ENCODE data around the gene HSD11B2.
"Not testable (repeated sequence)": the region's sequence is repeated elsewhere in the genome, so short reads cannot be mapped to it uniquely, and the experiment has no call there.

Gene HSD11B2

GRCh38 chr16:67413978-67414911 is 16.7 kb upstream of the HSD11B2 start:
- FAIRE-seq = peak; percentile 5
- TF ChIP-seq SPI1 (IDR thresholded peaks at IDR 0.05; ENCODE audit: low read depth, low read length) (peak; percentile 73), PAX5 (IDR thresholded peaks at IDR 0.05; ENCODE audit: insufficient read depth, low read length, severe bottlenecking) (no peak)
- no peak for DNase-seq (ENCODE audit: insufficient read length, low spot score)

- FAIRE-seq; DNase-seq (ENCODE audit: insufficient read length, low spot score): not testable (repeated sequence)
These were observed 15.5 kb upstream of the HSD11B2 start for GRCh38 chr16:67415421-67415820.

GRCh38 chr16:67415872-67416793 is 14.8 kb upstream of the HSD11B2 start, which contains the start of gene ZDHHC1:
TSS of gene ZDHHC1 (minus strand) at chr16:67416477. CDS start at chr16:67407775, 8,702 bp downstream.
- TF ChIP-seq POLR2A (IDR thresholded peaks at IDR 0.05; ENCODE audit: low read depth, low read length) (no peak), POU2F2 (IDR thresholded peaks at IDR 0.05; ENCODE audit: low read depth, low read length) (0 out of 2 replicates have a peak, but pooled peaks have one; percentile 21), POLR2AphosphoS5 (IDR thresholded peaks at IDR 0.05; ENCODE audit: low read depth, low read length) (no peak), PAX5 (IDR thresholded peaks at IDR 0.05; ENCODE audit: insufficient read depth, low read length, severe bottlenecking) (no peak), TAF1 (IDR thresholded peaks at IDR 0.05; ENCODE audit: low read depth, low read length) (no peak), SPI1 (IDR thresholded peaks at IDR 0.05; ENCODE audit: low read depth, low read length) (0 out of 2 replicates have a peak, but pooled peaks have one; percentile 9)
- FAIRE-seq (peak; percentile 40), DNase-seq (ENCODE audit: insufficient read length, low spot score) (peak; percentile 92)

- FAIRE-seq (no peak), DNase-seq (ENCODE audit: insufficient read length, low spot score) (no peak)
- TF ChIP-seq SPI1 (IDR thresholded peaks at IDR 0.05; ENCODE audit: low read depth, low read length) (no peak), POU2F2 (IDR thresholded peaks at IDR 0.05; ENCODE audit: low read depth, low read length) (no peak), POLR2A (IDR thresholded peaks at IDR 0.05; ENCODE audit: low read depth, low read length) (no peak), TAF1 (IDR thresholded peaks at IDR 0.05; ENCODE audit: low read depth, low read length) (no peak), POLR2AphosphoS5 (IDR thresholded peaks at IDR 0.05; ENCODE audit: low read depth, low read length) (no peak)
These were observed 13.4 kb upstream of the HSD11B2 start for GRCh38 chr16:67417333-67418061.

- DNase-seq (ENCODE audit: insufficient read length, low spot score) (no peak), FAIRE-seq (no peak)
- TF ChIP-seq POLR2AphosphoS5 (IDR thresholded peaks at IDR 0.05; ENCODE audit: low read depth, low read length) (no peak), POU2F2 (IDR thresholded peaks at IDR 0.05; ENCODE audit: low read depth, low read length) (no peak), SPI1 (IDR thresholded peaks at IDR 0.05; ENCODE audit: low read depth, low read length) (no peak), PAX5 (IDR thresholded peaks at IDR 0.05; ENCODE audit: insufficient read depth, low read length, severe bottlenecking) (no peak), POLR2A (IDR thresholded peaks at IDR 0.05; ENCODE audit: low read depth, low read length) (no peak), TAF1 (IDR thresholded peaks at IDR 0.05; ENCODE audit: low read depth, low read length) (no peak)
These were observed 11.4 kb upstream of the HSD11B2 start for GRCh38 chr16:67419502-67419901.

GRCh38 chr16:67419931-67420330 is 11.0 kb upstream of the HSD11B2 start:
- FAIRE-seq (no peak), DNase-seq (ENCODE audit: insufficient read length, low spot score) (no peak)
- TF ChIP-seq POLR2AphosphoS5 (IDR thresholded peaks at IDR 0.05; ENCODE audit: low read depth, low read length) (no peak), PAX5 (IDR thresholded peaks at IDR 0.05; ENCODE audit: insufficient read depth, low read length, severe bottlenecking) (no peak), POLR2A (IDR thresholded peaks at IDR 0.05; ENCODE audit: low read depth, low read length) (no peak), TAF1 (IDR thresholded peaks at IDR 0.05; ENCODE audit: low read depth, low read length) (no peak), POU2F2 (IDR thresholded peaks at IDR 0.05; ENCODE audit: low read depth, low read length) (no peak), SPI1 (IDR thresholded peaks at IDR 0.05; ENCODE audit: low read depth, low read length) (no peak)

- DNase-seq (ENCODE audit: insufficient read length, low spot score) = no peak
- no peak for TF ChIP-seq POU2F2 (IDR thresholded peaks at IDR 0.05; ENCODE audit: low read depth, low read length)
- TF ChIP-seq POLR2AphosphoS5 (IDR thresholded peaks at IDR 0.05; ENCODE audit: low read depth, low read length) = no peak
- no peak for TF ChIP-seq SPI1 (IDR thresholded peaks at IDR 0.05; ENCODE audit: low read depth, low read length)
- TF ChIP-seq POLR2A (IDR thresholded peaks at IDR 0.05; ENCODE audit: low read depth, low read length) = no peak
- TF ChIP-seq TAF1 (IDR thresholded peaks at IDR 0.05; ENCODE audit: low read depth, low read length) = no peak
- no peak for TF ChIP-seq PAX5 (IDR thresholded peaks at IDR 0.05; ENCODE audit: insufficient read depth, low read length, severe bottlenecking)
- FAIRE-seq = no peak
These were observed 9.9 kb upstream of the HSD11B2 start for GRCh38 chr16:67421030-67421429.

GRCh38 chr16:67423015-67423414 is 7.9 kb upstream of the HSD11B2 start:
- TF ChIP-seq POU2F2 (IDR thresholded peaks at IDR 0.05; ENCODE audit: low read depth, low read length) (no peak), POLR2A (IDR thresholded peaks at IDR 0.05; ENCODE audit: low read depth, low read length) (no peak)
- FAIRE-seq (no peak), DNase-seq (ENCODE audit: insufficient read length, low spot score) (no peak)

GRCh38 chr16:67423611-67424260 is 7.2 kb upstream of the HSD11B2 start:
- no peak for DNase-seq (ENCODE audit: insufficient read length, low spot score)
- TF ChIP-seq PAX5 (IDR thresholded peaks at IDR 0.05; ENCODE audit: insufficient read depth, low read length, severe bottlenecking) (no peak), POLR2A (IDR thresholded peaks at IDR 0.05; ENCODE audit: low read depth, low read length) (no peak), SPI1 (IDR thresholded peaks at IDR 0.05; ENCODE audit: low read depth, low read length) (no peak), POU2F2 (IDR thresholded peaks at IDR 0.05; ENCODE audit: low read depth, low read length) (no peak), POLR2AphosphoS5 (IDR thresholded peaks at IDR 0.05; ENCODE audit: low read depth, low read length) (no peak), TAF1 (IDR thresholded peaks at IDR 0.05; ENCODE audit: low read depth, low read length) (no peak)
- FAIRE-seq = no peak
